Central memory CD4-positive, alpha-beta T cell (primary cell): ENCODE measurements around the gene SYT17.
"Not testable (repeated sequence)": the region's sequence is repeated elsewhere in the genome, so short reads cannot be mapped to it uniquely, and the experiment has no call there.

Experiments
- DNase-seq: peaks from one replicate; pipeline ENCODE4 v3.0.0; 2022

SYT17 gene

DNA sequence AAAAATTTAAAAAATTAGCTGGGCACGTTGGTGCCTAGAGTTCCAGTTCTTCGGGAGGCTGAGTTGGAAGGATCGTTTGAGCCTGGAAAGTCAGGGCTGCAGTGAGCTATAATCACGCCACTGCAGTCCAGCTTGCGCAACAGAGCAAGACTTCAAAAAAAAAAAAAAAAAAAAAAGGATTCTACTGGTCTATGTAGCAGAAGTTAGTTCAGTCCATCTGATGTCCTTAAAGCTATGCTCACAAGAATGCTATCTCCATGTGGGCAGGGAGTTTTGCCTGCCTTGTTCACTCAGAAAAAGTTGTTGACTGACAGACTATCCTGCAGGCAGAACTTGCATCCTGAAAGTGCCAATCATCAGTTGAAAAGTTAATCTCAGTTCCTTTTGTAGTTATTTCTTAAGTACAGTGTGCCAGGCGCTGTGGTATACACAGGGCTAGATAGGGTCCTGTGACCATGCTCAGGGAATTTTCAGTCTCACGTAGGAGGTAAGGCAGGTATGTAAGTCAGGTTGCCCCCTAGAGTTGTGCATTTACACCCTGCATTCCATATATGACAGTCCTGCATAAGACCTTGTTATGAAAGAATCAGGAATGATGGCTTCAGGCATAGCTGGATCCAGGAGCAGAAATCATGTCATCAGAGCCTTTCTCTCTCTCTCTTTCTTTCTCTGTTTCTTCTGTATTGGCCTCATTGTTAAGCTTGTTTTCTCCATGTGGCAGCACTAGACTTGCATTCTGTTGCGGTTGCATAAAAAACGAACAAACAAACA, 7.6 kb downstream of the SYT17 start:
- no peak for DNase-seq

DNA sequence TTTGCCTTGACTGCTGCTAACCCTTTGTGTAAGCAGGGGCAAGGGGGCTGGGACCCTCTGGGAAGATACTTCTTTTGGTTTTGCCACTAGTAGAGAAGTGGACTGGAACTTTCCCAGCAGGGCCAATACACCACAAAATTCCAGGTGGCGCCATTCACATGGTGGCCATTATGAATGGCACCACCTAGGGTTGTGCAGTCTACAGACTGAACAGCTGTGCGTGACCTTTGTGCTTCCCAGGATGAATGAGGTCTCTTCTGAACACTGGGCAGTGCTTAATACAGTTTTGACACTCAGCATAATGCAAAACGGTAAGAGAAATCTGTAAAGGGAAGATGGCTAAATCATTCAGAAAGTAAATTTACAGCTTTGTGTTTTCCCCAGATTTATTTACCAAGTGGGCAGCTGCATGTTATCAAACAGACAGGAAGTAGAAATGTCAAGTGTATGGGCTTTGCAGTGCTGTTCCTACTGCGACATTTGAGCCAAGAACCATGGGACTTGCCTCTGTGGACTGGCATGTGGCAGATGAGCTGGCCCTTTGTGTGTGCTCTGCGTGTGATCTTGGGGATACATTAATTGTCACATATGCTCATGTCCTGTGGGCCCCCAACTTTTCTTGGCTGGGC, 9.2 kb downstream of the SYT17 start:
- DNase-seq, result no peak

DNA sequence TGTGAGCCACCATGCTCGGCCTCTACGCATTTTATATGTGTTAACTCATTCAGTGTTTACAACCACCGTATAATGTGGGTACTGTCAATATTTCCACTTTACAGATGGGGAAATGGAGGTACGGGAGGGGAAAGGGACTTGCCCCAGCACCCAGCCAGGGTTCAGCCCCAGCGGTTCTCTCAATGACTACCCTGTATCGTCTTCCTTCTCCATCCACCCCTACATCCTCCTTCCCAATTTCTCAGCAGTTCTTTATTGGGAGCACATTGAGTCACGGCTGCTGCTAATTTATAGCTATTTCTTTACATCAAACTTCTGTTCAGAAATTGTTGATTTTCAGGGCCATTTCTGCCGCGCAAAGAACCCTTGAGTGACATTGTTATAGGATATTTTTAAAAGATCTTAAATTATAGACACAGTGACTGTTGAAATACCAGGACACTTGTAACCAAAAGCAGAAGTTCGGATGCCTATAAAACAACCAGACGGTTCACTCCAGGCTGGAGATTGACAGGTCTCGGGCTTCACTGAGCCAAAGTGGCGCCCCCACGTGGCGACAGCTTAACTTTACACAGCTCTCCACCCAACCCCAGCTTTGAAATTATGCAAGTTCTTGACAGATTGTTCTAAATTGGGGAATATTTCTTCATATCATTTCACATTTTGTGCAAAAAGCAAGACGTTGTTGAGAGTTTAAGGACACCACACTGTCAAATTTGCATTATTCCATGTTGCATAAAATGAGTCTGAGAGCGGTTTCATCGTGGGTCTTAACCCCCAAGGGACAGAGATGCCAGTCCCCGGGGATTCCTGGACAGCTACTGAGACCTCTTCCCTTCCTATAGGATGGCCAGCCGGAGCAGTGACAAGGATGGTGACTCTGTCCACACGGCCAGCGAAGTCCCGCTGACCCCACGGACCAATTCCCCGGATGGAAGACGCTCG, 11.8 kb downstream of the SYT17 start:
- no peak for DNase-seq

DNA sequence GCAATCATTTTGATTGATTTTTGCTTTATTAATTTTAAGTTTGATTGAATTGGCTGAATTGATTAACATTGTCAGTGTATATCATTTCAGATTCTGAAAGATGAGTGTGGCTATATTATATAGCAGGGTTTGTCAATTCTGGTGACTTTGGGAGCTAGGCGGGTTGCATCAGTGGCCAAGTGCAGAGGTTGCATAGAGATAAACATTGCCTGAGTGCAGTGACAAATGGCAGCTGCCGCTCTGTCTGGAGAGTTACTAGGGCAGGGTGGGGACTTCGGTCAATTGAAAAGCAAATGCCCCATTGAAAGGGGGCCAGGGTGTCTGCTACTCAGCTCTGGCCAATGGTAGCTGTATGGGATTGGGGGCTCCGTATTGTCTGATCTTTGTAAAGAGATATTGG, 12.7 kb downstream of the SYT17 start:
- DNase-seq, result no peak

DNA sequence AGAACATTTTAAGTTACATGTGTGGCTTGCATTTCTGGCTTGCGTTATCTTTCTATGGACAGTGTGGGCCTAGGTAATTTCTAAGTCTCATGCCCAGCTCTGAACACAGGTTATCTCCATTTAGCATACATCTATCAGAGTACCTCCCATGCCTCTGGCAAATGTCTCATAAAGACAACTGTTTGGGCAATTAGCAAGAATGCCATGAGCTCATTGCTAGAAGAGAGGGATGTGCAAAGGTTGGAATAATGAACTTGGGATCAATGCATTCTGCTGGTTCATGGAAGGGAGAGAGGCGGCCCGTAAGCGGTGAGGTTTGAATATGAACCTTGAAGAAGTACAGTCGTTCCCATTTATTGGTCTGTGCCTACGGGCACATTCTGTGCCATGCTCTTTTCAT, 14.4 kb downstream of the SYT17 start:
- no peak for DNase-seq

DNA sequence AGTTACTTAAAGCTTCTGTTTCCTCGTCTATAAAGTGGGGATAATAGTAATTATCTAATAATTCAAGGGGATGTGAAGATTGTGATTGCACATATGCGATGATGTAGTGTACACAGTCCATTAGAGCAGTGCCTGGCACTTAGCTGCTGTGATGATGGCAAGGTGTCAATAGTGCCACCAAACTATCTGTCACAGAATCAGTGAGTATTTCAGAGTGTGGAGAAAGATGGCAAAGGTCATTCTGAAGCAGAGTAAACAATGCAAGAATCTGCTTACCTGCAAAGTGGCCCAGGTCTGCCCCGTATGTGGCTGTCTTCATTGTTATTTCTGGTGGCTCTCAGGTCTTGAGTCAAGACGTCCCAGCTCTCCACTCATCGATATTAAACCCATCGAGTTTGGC, 15.1 kb downstream of the SYT17 start:
- no peak for DNase-seq

DNA sequence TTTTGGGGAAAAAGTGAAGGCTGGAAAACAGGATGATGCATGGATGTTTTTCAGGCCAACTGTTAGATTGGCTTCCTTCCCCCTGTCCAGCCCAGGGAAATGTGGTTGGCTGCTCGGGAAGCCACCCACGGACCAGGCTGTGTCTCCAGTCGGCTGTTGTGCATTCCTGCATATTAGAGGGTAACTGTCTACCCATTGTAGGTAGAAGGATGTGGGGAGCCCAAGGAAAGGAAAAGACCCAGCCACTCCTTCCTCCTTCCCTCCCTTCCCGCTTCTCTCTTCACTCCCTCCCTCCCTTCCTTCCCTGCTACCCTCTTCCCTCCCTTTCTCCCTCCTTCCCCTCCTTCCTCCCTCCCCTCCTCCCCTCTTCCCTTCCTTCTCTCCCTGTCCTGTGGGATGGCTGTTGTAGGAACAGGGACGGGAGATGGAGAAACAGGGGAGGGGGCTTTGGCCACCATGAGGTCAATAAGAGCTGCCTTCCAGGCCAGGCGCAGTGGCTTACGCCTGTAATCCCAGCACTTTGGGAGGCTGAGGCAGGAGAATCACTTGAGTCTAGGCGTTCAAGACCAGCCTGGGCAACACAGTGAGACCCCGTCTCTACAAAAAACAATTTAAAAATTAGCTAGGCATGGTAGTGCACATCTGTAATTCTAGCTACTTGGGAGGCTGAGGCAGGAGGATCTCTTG, 16.9 kb downstream of the SYT17 start:
- DNase-seq, result no peak

DNA sequence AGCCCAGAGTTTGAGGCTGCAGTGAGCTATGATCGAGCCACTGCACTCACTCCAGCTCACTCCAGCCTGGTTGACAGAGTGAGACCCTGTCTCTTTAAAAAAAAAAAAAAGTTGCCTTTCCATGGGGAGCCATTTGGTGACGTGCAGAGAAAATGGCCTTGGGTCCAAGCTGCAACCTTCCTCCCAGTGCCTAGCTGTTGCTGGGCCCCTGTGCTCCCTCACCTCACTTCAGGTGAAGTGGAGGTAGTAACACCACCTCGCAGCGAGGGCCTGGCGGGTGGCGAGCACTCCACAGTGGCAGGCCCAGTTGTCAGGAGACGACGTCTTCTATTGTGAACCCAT, 17.4 kb downstream of the SYT17 start:
- DNase-seq, result no peak

DNA sequence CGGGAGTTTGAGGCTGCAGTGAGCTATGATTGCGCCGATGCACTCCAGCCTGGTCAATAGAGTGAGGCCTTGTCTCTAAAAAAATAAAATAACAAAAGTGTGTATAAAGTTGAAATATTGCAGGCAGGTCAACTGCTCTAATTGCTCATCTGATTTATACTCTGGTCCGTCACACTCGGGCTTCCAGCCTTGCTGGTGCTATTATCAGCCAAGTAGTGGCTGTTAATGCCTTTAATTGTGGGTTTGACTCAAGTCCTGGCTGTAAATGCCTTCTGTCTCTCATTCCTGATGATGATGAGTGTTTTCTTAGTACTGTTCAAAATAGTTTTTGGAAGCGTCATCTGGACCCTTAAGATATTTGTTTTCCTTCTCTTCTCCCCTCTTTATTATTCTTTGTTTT, 18.4 kb downstream of the SYT17 start:
- DNase-seq, result no peak

DNA sequence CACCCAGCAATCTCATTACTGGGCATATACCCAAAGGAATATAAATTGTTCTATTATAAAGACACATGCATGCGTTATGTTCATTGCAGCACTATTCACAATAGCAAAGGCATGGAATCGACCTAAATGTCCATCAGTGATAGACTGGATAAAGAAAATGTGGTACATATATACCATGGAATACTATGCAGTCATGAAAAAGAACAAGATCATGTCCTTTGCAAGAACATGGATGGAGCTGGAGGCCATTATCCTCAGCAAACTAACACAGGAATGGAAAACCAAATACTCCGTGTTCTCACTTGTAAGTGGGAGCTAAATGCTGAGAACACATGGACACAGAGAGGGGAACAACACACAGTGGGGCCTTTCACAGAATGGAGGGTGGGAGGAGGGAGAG, 19.9 kb downstream of the SYT17 start:
- DNase-seq, result not testable (repeated sequence)

DNA sequence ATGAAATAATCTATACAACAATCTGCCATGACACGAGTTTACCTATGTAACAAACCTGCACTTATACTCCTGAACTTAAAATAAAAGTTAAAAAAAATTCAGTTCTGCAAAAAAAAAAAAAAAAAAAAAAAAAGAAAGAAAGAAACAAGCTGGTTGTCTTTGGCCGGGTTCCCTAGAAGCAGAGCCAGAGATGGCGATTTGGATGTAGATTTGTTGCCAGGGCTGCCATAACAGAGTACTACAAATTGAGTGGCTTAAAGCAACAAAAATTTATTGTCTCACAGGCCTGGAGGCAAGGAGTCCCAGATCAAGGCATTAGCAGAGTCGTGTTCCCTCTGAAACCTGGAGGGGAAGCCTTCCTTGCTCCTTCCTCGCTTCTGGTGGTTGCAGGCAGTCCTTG, 20.4 kb downstream of the SYT17 start:
- DNase-seq, result no peak

DNA sequence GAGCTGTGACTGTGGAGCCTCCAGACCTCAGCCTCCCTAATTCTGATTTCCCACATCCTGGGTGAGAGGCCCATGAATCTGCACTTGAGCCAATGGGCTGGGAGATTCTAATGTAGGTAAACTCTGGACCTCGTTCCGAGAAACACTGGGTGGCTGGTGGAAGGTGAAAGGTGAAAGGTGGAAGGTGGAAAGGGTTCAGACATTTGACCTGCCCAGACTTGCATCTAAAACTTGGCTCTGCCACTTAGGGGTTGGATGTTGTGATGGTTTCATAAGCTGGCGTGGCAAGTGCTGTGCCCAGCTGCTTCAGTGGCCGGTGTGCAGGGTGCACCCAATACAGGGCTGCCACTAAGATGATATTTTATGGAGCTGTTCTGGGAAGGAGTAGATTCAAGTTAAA, 24.8 kb downstream of the SYT17 start:
- DNase-seq, result no peak

DNA sequence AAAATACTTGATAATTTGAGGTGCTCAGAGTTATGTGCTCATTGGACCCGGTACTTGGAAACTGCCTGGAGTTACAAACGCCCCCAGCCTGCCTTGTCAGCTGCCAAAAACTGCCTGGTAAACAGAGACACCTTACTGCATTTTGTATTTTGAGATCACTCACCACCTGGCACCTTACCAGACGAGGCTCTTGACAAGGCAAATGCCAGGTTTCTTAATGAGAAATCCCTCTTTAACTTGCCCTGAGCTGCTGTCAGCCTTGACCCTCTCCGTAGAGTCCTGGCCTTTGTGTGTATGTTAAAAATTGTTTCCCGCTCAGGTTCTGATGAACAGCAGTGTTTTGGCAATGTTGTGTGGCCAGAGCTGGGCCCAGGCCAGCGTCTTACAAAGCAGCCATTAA, 28.8 kb downstream of the SYT17 start:
- DNase-seq, result no peak

DNA sequence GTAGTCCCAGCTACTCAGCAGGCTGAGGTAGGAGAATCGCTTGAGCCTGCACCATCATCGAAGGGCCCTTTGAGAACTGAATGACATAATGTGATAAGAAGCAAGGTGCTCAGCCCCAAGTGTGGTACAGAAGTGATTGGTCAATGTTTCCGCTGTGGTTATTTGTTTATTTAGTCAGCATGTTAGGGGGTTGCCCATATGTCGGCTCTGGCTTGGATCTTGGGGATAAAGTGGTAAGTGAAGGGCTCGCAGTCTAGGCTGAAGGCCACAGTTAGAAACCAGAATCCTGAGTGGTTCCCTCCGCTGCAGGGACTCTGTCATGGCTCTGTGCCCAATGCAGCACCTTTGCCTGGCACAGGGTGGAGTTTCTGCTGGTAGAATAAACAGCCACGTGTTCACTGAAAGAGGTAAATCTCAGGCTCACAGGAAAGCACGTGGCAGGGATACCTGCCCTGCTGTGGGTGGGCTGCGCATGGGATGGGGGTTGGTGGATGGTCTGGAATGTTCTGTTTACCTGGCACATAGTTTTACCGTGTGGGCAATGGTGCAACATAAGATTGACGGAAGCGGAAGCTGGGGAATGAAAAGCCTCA, 35.4 kb downstream of the SYT17 start:
- no peak for DNase-seq

DNA sequence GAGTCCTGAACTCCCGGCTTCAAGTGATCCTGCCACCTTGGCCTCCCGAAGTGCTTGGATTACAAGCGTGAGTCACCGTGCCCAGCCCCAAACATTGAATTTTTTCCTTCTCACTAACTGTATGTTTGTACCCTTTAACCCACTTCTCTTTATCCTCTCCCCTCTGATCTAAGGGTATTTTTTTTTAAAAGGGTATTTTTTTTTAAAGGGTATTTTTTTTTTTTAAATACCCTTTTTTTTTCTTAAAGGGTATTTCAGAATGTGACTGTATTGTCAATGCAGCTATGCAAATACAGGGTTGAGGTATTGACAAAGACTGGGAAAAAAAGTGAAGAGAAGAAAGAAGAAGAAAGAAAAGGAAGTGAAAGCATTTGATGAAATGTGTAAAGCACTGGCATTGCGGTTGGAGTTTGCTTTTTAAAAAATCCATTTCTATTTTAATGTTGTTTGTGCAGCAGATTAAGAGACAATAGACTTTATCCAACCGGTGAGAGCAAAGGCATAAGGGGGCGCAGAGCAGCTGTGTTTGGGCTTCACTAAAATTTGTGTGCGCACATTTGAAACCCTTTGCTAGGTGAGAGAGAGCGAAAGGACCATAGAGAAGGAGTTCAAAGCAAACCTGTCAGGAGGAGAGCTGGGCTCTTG, 42.4 kb downstream of the SYT17 start:
- no peak for DNase-seq

DNA sequence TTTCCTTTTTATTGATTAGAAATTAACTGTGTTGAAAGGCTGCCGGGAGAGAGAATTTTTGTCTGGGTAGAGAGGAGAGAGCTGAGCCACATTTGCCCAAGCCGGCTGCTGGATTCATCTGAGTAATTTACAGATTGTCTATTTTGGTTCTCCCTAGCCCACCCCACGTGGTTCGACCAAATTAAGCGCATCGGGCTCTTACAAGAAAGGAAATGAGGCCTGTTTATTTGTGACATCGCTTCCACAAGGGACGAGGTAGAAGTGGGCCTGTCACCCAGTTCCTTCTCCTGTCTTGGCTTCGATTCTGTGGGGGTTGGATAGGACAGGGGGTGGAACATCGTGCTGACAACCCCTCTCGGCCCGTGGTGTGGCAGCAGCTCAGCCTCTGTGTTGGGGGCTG, 42.9 kb downstream of the SYT17 start:
- no peak for DNase-seq

DNA sequence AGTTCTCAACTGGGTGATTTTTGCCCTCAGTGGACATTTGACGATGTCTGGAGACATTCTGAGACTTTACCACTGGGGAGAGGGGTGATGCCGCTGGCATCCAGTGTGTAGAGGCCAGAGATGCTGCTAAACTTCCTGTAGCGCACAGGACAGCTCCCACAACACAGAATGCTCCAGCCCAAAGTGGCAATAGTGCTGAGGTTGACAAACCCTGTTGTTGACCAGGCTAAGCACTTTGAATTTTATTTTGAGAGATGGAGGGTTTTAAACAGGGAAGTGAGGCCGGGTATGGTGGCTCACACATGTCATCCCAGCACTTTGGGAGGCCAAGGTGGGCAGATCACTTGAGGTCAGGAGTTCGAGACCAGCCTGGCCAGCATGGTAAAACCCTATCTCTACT, 44.0 kb downstream of the SYT17 start:
- no peak for DNase-seq

DNA sequence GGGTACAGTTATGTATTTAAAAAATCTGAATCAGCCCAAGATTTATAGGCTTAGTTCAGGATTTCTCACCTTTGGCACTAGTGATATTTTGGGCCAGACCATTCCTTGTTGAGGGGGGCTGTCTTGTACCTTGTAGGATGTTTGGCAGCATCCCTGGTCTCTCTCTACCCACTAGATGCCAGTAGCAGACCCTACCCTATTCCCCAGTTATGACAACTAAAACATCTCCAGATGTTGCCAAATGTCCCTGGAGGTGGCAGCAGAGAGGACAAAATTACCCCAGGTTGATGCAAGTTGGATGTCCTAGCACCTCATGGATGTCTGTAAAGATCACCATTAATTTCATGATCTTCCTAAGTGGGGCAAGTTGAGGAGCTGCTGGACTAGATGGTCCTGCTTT, 45.8 kb downstream of the SYT17 start:
- no peak for DNase-seq

DNA sequence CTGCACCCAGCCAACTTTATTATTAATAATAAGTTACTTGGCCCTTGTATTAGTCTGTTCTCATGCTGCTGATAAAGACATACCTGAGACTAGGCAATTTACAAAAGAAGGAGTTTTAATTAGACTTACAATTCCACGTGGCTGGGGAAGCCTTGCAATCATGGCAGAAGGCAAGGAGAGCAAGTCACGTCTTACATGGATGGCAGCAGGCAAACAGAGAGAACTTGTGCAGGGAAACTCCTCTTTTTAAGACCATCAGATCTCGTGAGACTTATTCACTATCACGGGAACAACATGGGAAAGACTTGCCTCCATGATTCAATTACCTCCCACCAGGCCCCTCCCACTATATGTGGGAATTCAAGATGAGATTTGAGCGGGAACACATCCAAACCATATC, 47.7 kb downstream of the SYT17 start:
- no peak for DNase-seq

DNA sequence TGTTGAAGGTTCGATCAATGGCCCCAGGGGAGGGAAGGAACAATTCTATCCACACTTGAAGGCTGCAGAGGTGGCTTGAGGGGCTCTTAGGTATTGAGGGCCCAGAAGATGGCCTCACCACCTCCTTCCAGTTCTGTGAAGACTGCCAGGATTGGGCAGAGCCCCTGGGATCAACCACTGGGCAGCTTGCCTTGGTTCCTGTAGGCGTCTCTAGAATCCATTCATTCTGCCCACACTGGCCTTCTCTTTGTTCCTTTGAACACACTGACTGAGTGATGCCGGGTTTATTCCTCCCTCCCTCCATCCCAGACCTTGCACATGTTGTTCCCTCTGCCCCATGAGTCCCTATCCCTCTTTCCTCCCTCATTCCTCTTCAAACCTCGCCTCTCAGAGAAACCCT, 50.5 kb downstream of the SYT17 start:
- no peak for DNase-seq

DNA sequence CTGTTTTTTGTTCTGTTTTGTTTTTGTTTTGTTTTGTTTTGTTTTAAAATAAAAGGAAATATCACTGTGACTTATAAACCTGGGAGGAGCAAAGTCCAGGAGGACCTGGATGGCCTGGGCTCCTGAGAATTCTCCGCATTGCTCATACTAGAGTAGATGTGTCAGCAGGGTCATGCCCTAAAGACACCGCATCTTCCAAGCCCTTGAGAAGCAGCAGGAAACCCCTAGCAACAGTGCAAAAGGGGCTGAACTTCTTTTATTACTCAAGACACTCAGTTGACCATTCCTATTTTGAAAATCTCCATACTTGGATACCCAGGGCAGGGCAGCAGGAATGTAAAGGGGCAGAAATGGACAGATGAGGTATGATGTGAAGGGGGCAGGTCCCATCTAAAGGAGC, 51.8 kb downstream of the SYT17 start:
- no peak for DNase-seq
